NT2/D1 (cell line): ENCODE data around the gene ACVR1B.

Experiments
- DNase-seq: peaks from one replicate; pipeline ENCODE4 v3.0.0-alpha.2; 2011; ENCODE audit warnings: low read depth, low spot score
- H3K27me3 ChIP-seq: 2 replicates; pipeline ENCODE4 v1.6.0; 2011; ENCODE audit warnings: mild to moderate bottlenecking; ENCODE audit not compliant: insufficient read length, insufficient read depth
- H3K36me3 ChIP-seq: 2 replicates; pipeline ENCODE4 v1.6.1; 2011; ENCODE audit warnings: mild to moderate bottlenecking, low read length, mixed read lengths; ENCODE audit not compliant: insufficient read depth, insufficient read length
- H3K4me1 ChIP-seq: 2 replicates; pipeline ENCODE4 v1.5.1; 2011; ENCODE audit not compliant: insufficient read depth, insufficient read length
- H3K4me3 ChIP-seq: 2 replicates; pipeline ENCODE4 v1.5.1; 2011; ENCODE audit warnings: low read depth; ENCODE audit not compliant: insufficient read length
- H3K9ac ChIP-seq: 2 replicates; pipeline ENCODE4 v1.6.0; 2011; ENCODE audit warnings: low read depth; ENCODE audit not compliant: insufficient read length
- H3K9me3 ChIP-seq: 2 replicates; pipeline ENCODE4 v1.5.1; 2011; ENCODE audit warnings: mild to moderate bottlenecking, low read length; ENCODE audit not compliant: insufficient read depth
- SUZ12 ChIP-seq: IDR thresholded peaks from 2 replicates; pipeline ENCODE4 v1.6.1; 2011; ENCODE audit not compliant: insufficient read length, insufficient read depth; ENCODE audit errors: extremely low read depth
- YY1 ChIP-seq: IDR thresholded peaks from 2 replicates; pipeline ENCODE4 v1.6.1; 2011; ENCODE audit not compliant: insufficient read length, insufficient read depth
- ZNF274 ChIP-seq: IDR thresholded peaks from 2 replicates; pipeline ENCODE4 v1.6.1; 2011; ENCODE audit warnings: mild to moderate bottlenecking, low read depth, low read length

The ACVR1B gene

DNA sequence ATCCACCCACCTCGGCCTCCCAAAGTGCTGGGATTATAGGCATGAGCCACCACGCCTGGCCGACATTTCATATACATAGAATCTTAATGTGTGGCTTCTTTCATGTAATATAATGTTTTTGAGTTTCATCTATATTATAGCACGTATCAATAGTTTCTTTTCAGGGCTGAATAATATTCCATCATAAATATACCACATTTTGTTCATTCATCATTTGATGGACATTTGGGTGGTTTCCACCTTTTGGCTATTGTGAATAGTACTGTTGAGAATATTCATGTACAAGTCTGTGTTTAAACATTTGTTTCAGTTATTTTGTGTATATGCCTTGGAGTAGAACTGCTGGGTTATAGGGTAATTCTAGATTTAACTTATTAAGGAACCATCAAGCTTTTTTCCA lies 12.0 kb downstream of the ACVR1B start:
- Histone ChIP-seq H3K4me3 (no peak overlapping the region), H3K9me3 (peaks cover 6% of the 10 kb centered on the region), H3K27me3 (no peaks in the 10 kb centered on the region), H3K36me3 (peaks cover 24% of the 10 kb centered on the region), H3K4me1 (no peaks in the 10 kb centered on the region), H3K9ac (no peak overlapping the region)
- no peak for DNase-seq
- no peak for TF ChIP-seq ZNF274
- no peak for TF ChIP-seq SUZ12
- no peak for TF ChIP-seq YY1

DNA sequence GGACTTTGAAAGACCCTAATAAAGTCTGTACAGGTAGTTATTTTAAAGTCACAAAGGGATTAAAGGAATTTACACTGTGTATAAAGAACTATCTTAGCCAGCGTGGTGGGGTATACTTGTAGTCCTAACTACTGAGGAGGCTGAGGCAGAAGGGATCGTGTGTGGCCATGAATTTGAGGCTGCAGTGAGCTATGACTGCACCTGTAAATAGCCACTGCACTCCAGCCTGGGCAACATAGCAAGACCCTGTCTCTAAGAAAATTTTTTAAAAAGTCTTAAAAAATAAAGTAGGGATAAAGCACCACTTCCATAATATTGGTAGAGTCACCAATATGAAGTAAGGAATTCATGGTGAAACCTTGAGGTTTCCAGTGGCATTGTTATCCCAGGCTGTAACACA lies 18.1 kb downstream of the ACVR1B start:
- no peak overlapping the region for H3K4me3 ChIP-seq
- no peaks in the 10 kb centered on the region for H3K36me3 ChIP-seq
- H3K9ac ChIP-seq: no peak overlapping the region
- peaks cover 3% of the 10 kb centered on the region for H3K4me1 ChIP-seq
- H3K27me3 ChIP-seq: no peaks in the 10 kb centered on the region
- H3K9me3 ChIP-seq: peaks cover 4% of the 10 kb centered on the region; the same call in 1 of the 2 replicates
- no peak for DNase-seq
- TF ChIP-seq ZNF274 (no peak), SUZ12 (no peak), YY1 (no peak)

DNA sequence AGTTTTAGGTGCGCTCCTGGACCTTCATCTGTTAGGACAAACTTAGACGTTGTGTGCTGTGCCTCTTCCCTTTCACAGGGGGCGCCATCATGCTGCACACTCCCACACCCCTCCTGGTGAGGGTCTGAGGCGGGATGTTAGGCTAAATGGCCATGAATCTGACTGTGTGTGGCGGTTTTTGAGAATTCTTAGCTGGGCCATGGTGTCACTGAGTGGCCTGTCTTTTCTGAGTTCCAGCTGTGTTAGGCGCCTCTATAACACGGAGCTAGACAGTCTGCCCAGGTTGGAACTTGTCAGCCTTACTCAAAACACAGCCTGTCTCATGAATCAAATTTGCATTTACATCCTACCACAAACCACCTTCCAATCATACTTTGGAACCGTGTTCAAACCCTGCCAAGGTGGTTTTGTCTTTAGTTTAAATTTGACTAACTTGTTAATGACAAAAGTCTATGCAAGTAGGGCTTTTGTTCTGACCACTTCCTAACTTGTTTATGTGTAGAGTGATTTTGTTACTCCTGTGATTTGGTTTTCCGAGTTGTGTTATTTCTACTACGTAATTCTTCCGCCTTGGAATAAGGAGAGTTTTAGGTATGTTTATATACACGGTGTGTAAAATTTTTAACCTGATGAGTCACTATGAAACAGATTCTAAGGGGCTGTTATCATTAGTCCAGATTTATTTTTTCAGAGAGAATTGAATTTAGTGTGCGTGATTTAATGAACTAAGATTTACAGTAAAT lies 19.6 kb downstream of the ACVR1B start:
- TF ChIP-seq SUZ12 (no peak), ZNF274 (no peak)
- Histone ChIP-seq H3K9ac (no peak overlapping the region), H3K27me3 (no peaks in the 10 kb centered on the region), H3K9me3 (no peaks in the 10 kb centered on the region), H3K4me3 (no peak overlapping the region), H3K36me3 (peaks cover 11% of the 10 kb centered on the region), H3K4me1 (peaks cover 5% of the 10 kb centered on the region)
- no peak for DNase-seq

DNA sequence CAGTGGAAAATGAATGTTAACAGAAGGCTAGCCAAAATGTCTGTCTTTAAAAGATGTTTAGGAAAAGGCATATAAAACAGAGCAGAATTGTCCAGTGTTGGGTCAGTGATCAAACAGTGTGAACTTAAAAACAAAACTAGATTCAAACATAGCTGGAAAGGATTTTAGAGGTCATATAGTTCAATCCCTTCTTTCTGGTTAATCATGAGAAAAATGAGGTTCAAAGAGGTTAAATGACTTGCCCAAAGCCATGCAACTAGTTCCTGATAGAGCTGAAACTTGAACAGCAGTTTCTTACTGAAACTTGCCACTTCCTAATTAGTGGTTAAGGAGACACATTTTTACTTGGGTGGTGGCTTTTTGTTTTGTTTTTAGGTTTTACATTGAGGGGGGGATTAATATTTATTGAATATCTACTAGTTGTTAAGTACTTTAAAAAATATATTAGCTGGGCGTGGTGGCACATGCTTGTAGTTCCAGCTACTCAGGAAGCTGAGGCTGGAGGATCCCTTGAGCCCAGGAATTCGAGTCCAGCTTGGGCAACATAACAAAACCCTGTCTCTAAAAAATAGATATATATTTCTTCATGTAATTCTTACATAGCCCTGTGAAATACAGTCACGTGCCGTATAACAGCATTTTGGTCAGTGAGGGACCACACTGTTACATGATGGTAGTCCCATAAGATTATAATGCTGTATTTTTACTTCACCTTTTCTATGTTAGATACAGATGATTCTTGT lies 20.4 kb downstream of the ACVR1B start:
- Histone ChIP-seq H3K4me1 (peaks cover 5% of the 10 kb centered on the region), H3K9me3 (no peaks in the 10 kb centered on the region), H3K36me3 (peaks cover 18% of the 10 kb centered on the region), H3K27me3 (no peaks in the 10 kb centered on the region), H3K9ac (no peak overlapping the region), H3K4me3 (no peak overlapping the region)
- DNase-seq: no peak
- TF ChIP-seq ZNF274 (no peak), YY1 (no peak), SUZ12 (no peak)

DNA sequence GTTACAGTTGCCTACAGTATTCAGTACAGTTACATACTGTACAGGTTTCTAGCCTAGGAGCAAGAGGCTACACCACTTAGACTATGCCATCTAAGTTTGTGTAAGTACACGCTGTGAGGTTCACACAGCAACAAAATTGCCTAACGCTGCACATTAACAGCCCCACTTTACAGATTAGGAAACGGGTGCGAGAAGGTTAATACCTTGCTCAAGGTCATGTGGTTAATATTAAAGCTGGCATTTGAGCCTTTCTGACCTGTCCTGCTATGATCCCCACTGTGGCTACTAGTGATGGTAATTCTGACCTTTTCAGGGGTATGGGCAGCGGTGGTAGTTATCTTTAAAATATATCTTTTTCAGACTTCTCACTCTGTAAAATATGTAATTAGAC lies 20.9 kb downstream of the ACVR1B start:
- Histone ChIP-seq H3K4me3 (no peak overlapping the region), H3K4me1 (peaks cover 5% of the 10 kb centered on the region), H3K27me3 (no peaks in the 10 kb centered on the region), H3K36me3 (peaks cover 21% of the 10 kb centered on the region), H3K9ac (no peak overlapping the region), H3K9me3 (no peaks in the 10 kb centered on the region)
- TF ChIP-seq ZNF274: no peak
- no peak for TF ChIP-seq YY1
- TF ChIP-seq SUZ12: no peak
- DNase-seq: no peak

DNA sequence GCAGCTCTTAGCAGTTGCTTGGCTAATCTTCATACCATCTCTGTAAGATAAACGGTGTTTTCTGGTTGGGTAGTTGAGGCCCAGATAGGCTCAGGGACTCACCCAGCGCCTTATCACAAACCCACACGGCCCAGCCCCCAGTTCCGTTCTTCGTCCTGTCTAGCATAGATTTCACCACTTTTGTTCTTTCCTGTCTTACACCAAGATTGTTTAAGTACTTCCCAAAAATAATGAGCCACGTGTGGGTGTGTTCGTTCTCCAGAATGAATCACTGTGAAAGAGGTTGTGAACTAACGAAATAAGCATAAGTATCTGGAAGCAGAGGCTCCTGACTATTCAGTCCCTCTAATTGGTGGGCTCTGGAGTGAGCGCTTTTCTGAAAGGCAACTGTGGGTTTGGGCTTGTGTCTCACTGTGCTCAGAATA lies 21.4 kb downstream of the ACVR1B start:
- Histone ChIP-seq H3K4me1 (peaks cover 5% of the 10 kb centered on the region), H3K9me3 (no peaks in the 10 kb centered on the region), H3K4me3 (no peak overlapping the region), H3K9ac (no peak overlapping the region), H3K27me3 (no peaks in the 10 kb centered on the region), H3K36me3 (peaks cover 25% of the 10 kb centered on the region)
- TF ChIP-seq ZNF274: no peak
- TF ChIP-seq YY1: no peak
- TF ChIP-seq SUZ12: no peak
- DNase-seq: no peak

DNA sequence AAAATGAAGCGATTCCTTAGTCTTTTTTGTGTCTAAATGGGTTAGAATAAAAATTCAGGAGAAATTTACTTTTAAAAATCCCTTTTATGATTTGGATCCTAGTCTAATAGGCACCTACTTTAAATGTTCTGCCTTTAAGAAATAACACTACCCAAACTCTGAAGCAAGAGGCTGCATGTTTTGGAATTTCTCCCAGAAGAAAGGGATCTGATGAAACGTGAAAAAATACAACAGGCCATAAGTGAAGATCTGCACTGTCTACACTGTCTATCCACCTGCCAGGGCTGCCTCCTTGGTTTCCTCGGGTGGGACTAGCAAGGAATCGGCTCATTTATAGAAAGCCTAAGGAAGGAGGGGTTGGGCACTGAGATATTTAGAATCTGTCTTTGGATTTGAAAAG lies 22.1 kb downstream of the ACVR1B start:
- Histone ChIP-seq H3K4me3 (no peak overlapping the region), H3K9me3 (no peaks in the 10 kb centered on the region), H3K36me3 (peaks cover 29% of the 10 kb centered on the region), H3K9ac (no peak overlapping the region), H3K27me3 (no peaks in the 10 kb centered on the region), H3K4me1 (peaks cover 5% of the 10 kb centered on the region)
- DNase-seq: no peak
- TF ChIP-seq SUZ12 (no peak), ZNF274 (no peak), YY1 (no peak)
